PC-3 (cell line): ENCODE measurements around the gene PPIC.

ENCODE experiments used
- CTCF ChIP-seq: fragments of 300-600 bp; sonication (generic); conservative IDR thresholded peaks from 2 replicates; pipeline ENCODE4 v1.5.1; 2017; ENCODE audit warnings: antibody characterized with exemption, low read depth, mild to moderate bottlenecking, low read length
- EZH2 ChIP-seq: fragments of 300-600 bp; sonication (generic); IDR thresholded peaks from one replicate; pipeline ENCODE4 v1.6.1; 2017; ENCODE audit warnings: antibody characterized with exemption, mild to moderate bottlenecking, low read length; ENCODE audit not compliant: unreplicated experiment

DNA sequence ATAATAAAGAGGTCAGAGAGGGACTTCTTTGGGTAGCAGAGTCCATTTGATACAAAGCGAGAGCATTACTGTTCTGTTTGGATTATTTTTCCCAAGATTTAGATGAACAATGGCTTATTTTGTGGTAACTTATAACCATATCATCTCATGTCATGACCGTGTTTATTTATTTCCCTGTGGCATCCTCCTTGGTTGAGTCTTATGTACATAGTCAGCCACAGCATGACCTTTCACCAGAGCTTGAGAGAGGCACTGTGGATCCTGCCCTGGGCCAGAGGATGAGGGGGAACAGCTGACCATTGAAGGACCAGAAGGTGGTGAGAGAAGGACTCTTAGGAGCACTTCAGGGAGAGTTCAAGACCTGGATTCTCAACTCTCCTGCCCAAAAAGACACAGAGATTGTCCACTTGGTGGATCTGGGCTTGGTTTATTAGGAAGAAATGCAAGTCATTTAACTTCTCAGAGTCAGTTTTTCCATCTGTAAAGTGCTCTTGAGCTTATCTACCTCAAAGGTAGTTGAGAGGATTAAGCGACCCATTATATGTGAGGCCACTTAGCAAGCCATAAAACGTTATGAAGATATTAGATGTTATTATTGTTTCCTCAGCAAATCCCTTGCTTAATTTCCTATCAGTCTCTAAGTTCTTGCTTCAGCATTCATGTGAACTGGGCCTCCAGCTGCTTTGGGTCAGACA lies 51.4 kb downstream of the PPIC start:
- no peak for TF ChIP-seq CTCF
- no peak for TF ChIP-seq EZH2
